ENCODE results near the gene GTF2E1. TPM values are rescaled to one million over a fixed set of nuclear protein-coding genes. Genes with fewer than 3 reads are reported as not detected.

The GTF2E1 gene
- polyA plus RNA-seq, 3 donors: 6.1 to 7.9 (median 6.9) TPM

DNA sequence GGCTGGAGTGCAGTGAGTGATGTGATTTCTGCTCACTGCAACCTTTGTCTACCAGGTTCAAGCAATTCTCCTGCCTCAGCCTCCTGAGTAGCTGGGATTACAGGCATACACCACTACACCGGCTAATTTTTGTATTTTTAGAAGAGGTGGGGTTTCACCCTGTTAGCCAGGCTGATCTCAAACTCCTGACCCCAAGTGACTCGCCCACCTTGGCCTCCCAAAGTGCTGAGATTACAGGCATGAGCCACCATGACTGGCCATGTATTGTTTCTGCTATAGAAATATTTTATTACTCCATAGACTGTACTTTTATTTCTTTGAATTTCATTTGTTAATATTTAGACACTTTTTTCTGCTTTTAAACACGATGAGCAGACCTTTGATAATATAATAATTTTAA, 60.4 kb downstream of the GTF2E1 start:
- H3K4me1 ChIP-seq (ENCODE audit: control insufficient read depth in 1 of 2, insufficient read depth in 2 of 2, low read length in 2 of 2): no peaks in the 10 kb centered on the region
- H4K20me1 ChIP-seq (ENCODE audit: insufficient read depth, low read length): no peaks in the 10 kb centered on the region
- H3K27ac ChIP-seq (ENCODE audit: low read depth in 1 of 2, low read length in 2 of 2): no peak overlapping the region
- no peak overlapping the region for H2AFZ ChIP-seq (ENCODE audit: insufficient read depth, low read depth, low read length, poor library complexity, severe bottlenecking)
- WGBS (ENCODE audit: insufficient coverage): no CpG with 5 or more reads among the region's 3 CpGs
- H3K4me1 Mint-ChIP-seq: no peaks in the 10 kb centered on the region
- no peak for TF ChIP-seq CTCF (IDR thresholded peaks at IDR 0.05)
- H3K9ac ChIP-seq (ENCODE audit: insufficient read depth, low read length, poor library complexity, severe bottlenecking): no peak overlapping the region
- H3K9me3 Mint-ChIP-seq: peaks cover 0 to 3% (median 0%) of the 10 kb centered on the region in 7 donors
- no peaks in the 10 kb centered on the region for H3K79me2 ChIP-seq (ENCODE audit: insufficient read depth, low read length)
- H3K36me3 ChIP-seq (replicated peaks in 1 of 2; ENCODE audit: control insufficient read depth in 1 of 2, insufficient read depth in 2 of 2, low read length in 2 of 2): no peaks in the 10 kb centered on the region
- H3K4me2 ChIP-seq (replicated peaks; ENCODE audit: extremely low read depth, low read length, poor library complexity, severe bottlenecking): no peak overlapping the region
- H3K4me3 ChIP-seq (replicated peaks in 1 of 3; ENCODE audit: low read depth in 2 of 3, low read length in 3 of 3): no peak overlapping the region
- peaks cover 0 to 10% (median 4%) of the 10 kb centered on the region in 3 donors for H3K27me3 Mint-ChIP-seq (ENCODE audit: low read depth in 3 of 3)
- no peaks in the 10 kb centered on the region for H3K36me3 Mint-ChIP-seq
- no peak overlapping the region for H3K4me3 Mint-ChIP-seq
- no peaks in the 10 kb centered on the region for H3K9me3 ChIP-seq (replicated peaks in 1 of 2; ENCODE audit: control insufficient read depth in 1 of 2, insufficient read depth in 1 of 2, low read length in 2 of 2)
- intact Hi-C loops (cut with micrococcal nuclease): no loop called here
- no peak for DNase-seq
- no peak overlapping the region for H3K27ac Mint-ChIP-seq
- peaks cover 0 to 3% of the 10 kb centered on the region in 2 donors for H3K27me3 ChIP-seq (ENCODE audit: control insufficient read depth in 2 of 2, insufficient read depth in 2 of 2, low read length in 2 of 2)

GRCh38 chr3:120816728-120817127, 74.2 kb downstream of the GTF2E1 start:
- DNase-seq: no peak
- no peaks in the 10 kb centered on the region for H3K4me1 ChIP-seq (ENCODE audit: control insufficient read depth in 1 of 2, insufficient read depth in 2 of 2, low read length in 2 of 2)
- Mint-ChIP-seq H3K27me3 (ENCODE audit: low read depth in 3 of 3) (peaks cover 0 to 7% (median 3%) of the 10 kb centered on the region in 3 donors), H3K4me1 (no peaks in the 10 kb centered on the region), H3K27ac (peak overlapping the region in 1 of 7 donors; percentile 47), H3K4me3 (no peak overlapping the region), H3K9me3 (peaks cover 0 to 2% (median 0%) of the 10 kb centered on the region in 7 donors), H3K36me3 (no peaks in the 10 kb centered on the region)
- TF ChIP-seq CTCF (IDR thresholded peaks at IDR 0.05): no peak
- H3K27me3 ChIP-seq (ENCODE audit: control insufficient read depth in 2 of 2, insufficient read depth in 2 of 2, low read length in 2 of 2): no peaks in the 10 kb centered on the region
- no peak overlapping the region for H3K4me3 ChIP-seq (replicated peaks in 1 of 3; ENCODE audit: low read depth in 2 of 3, low read length in 3 of 3)
- no peaks in the 10 kb centered on the region for H4K20me1 ChIP-seq (ENCODE audit: insufficient read depth, low read length)
- no peaks in the 10 kb centered on the region for H3K36me3 ChIP-seq (replicated peaks in 1 of 2; ENCODE audit: control insufficient read depth in 1 of 2, insufficient read depth in 2 of 2, low read length in 2 of 2)
- no peak overlapping the region for H3K27ac ChIP-seq (ENCODE audit: low read depth in 1 of 2, low read length in 2 of 2)
- H3K79me2 ChIP-seq (ENCODE audit: insufficient read depth, low read length): no peaks in the 10 kb centered on the region
- H2AFZ ChIP-seq (ENCODE audit: insufficient read depth, low read depth, low read length, poor library complexity, severe bottlenecking): no peak overlapping the region
- WGBS (ENCODE audit: insufficient coverage): 84% methylated on average over 3 of the region's 4 CpGs
- intact Hi-C loops (cut with micrococcal nuclease): no loop called here
- no peak overlapping the region for H3K4me2 ChIP-seq (replicated peaks; ENCODE audit: extremely low read depth, low read length, poor library complexity, severe bottlenecking)
- H3K9ac ChIP-seq (ENCODE audit: insufficient read depth, low read length, poor library complexity, severe bottlenecking): no peak overlapping the region
- no peaks in the 10 kb centered on the region for H3K9me3 ChIP-seq (replicated peaks in 1 of 2; ENCODE audit: control insufficient read depth in 1 of 2, insufficient read depth in 1 of 2, low read length in 2 of 2)

Measured in CD14-positive monocyte (primary cell).